Measurements from ENCODE around the gene ATAD3C.
A peak's percentile ranks its signal among the peaks of the same experiment; 100 is the strongest.

ATAD3C gene

DNA sequence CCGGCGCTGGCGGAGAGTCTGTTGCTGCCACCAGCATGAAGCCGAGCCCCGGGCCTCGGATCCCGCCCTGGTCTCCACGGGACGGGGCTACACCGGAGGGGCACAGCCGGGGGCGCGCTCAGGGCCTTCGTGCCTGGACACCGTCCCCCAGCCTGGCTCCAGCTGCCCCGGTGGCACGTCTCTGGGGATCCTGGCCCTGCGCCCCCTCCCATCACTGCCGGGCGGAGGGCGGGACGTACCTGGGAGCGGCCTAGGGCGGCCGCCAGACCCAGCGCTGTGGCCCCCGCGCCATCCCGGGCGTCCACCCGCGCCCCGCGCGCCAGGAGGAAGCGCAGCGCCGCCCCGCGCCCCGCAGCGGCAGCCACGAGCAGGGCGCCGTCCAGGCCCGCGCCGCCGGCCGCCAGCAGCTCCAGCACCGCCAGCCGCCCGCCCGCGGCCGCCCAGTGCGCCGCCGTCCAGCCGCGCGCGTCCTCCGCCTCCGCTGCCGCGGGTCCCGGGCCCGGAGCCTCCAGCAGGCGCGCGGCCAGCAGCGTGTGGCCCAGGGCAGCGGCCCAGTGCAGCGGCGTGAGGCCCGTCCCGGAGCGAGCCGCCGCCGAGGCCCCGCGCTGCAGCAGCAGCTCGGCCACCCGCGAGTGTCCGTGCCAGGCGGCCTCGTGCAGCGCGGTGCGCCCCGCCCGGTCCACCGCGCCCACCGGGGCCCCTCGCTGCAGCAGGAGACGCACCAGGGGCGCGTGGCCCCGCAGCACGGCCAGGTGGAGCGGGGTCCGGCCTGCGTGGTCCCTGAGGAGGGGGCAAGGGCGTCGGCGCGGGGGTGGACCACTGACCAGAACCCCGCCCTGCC, 29.5 kb upstream of the ATAD3C start:
- H3K4me2 ChIP-seq (ENCODE audit: low read length, poor library complexity, severe bottlenecking) = no peak overlapping the region
- H3K4me3 ChIP-seq (ENCODE audit: insufficient read depth in 1 of 2, low read depth in 1 of 2, low read length in 2 of 2) = no peak overlapping the region
- no peak overlapping the region for H3K23ac ChIP-seq (ENCODE audit: low read length in 2 of 2)
- peak overlapping the region in 1 of 2 experiments; percentile 42 for H3K14ac ChIP-seq (ENCODE audit: low read length in 2 of 2)
- H3K27ac ChIP-seq (ENCODE audit: low read length, poor library complexity, severe bottlenecking) = no peak overlapping the region
- H2AFZ ChIP-seq (ENCODE audit: low read depth, low read length) = peak overlapping the region; percentile 89
- peak overlapping the region; percentile 69 for H2BK15ac ChIP-seq (ENCODE audit: low read depth, poor library complexity, severe bottlenecking)
- H2AK5ac ChIP-seq (ENCODE audit: low read length, severe bottlenecking) = no peak overlapping the region
- H3K36me3 ChIP-seq (ENCODE audit: control insufficient read depth in 1 of 2, insufficient read depth in 2 of 2, low read depth in 1 of 2, low read length in 2 of 2) = no peaks in the 10 kb centered on the region
- peaks cover 25% of the 10 kb centered on the region for H3K4me1 ChIP-seq (ENCODE audit: control insufficient read depth, insufficient read depth, low read depth, low read length)
- DNase-seq = no peak
- H4K8ac ChIP-seq (ENCODE audit: low read length) = peak overlapping the region; percentile 98
- peak overlapping the region; percentile 80 for H4K91ac ChIP-seq (ENCODE audit: low read length)
- peak overlapping the region; percentile 61 for H3K9ac ChIP-seq (ENCODE audit: low read length)
- no peaks in the 10 kb centered on the region for H3K79me1 ChIP-seq (replicated peaks; ENCODE audit: low read length, poor library complexity, severe bottlenecking)
- H3K9me3 ChIP-seq (ENCODE audit: control insufficient read depth, low read length) = no peaks in the 10 kb centered on the region
- H2BK120ac ChIP-seq (ENCODE audit: low read depth, low read length) = peak overlapping the region; percentile 34
- WGBS = 50% methylated on average over 39 of the region's 112 CpGs
- no peak overlapping the region for H2BK5ac ChIP-seq (ENCODE audit: low read depth, low read length, poor library complexity, severe bottlenecking)
- peaks cover 0 to 4% of the 10 kb centered on the region in 2 experiments for H3K27me3 ChIP-seq (ENCODE audit: control insufficient read depth in 1 of 2, insufficient read depth in 1 of 2, low read length in 2 of 2)
- H3K18ac ChIP-seq (ENCODE audit: low read depth in 1 of 2, low read length in 2 of 2) = peak overlapping the region; percentile 83 to 85
- H2BK12ac ChIP-seq (ENCODE audit: low read length in 2 of 2) = no peak overlapping the region
- H3K4ac ChIP-seq (ENCODE audit: low read depth in 1 of 2, low read length in 2 of 2) = peak overlapping the region; percentile 11 to 98

GRCh38 chr1:1420654-1421141, 28.8 kb upstream of the ATAD3C start:
- DNase-seq = no peak
- Histone ChIP-seq H3K4ac (ENCODE audit: low read depth in 1 of 2, low read length in 2 of 2) (no peak overlapping the region), H2BK5ac (ENCODE audit: low read depth, low read length, poor library complexity, severe bottlenecking) (no peak overlapping the region), H2BK12ac (ENCODE audit: low read length in 2 of 2) (peak overlapping the region in 1 of 2 experiments; percentile 67), H2AFZ (ENCODE audit: low read depth, low read length) (no peak overlapping the region), H3K79me1 (replicated peaks; ENCODE audit: low read length, poor library complexity, severe bottlenecking) (no peaks in the 10 kb centered on the region), H3K4me2 (ENCODE audit: low read length, poor library complexity, severe bottlenecking) (no peak overlapping the region), H3K14ac (ENCODE audit: low read length in 2 of 2) (no peak overlapping the region), H3K18ac (ENCODE audit: low read depth in 1 of 2, low read length in 2 of 2) (peak overlapping the region in 1 of 2 experiments; percentile 21), H2BK15ac (ENCODE audit: low read depth, poor library complexity, severe bottlenecking) (no peak overlapping the region), H3K27ac (ENCODE audit: low read length, poor library complexity, severe bottlenecking) (no peak overlapping the region), H4K8ac (ENCODE audit: low read length) (peak overlapping the region; percentile 75), H3K23ac (ENCODE audit: low read length in 2 of 2) (no peak overlapping the region), H2AK5ac (ENCODE audit: low read length, severe bottlenecking) (no peak overlapping the region), H2BK120ac (ENCODE audit: low read depth, low read length) (peak overlapping the region; percentile 34), H3K9ac (ENCODE audit: low read length) (no peak overlapping the region), H4K91ac (ENCODE audit: low read length) (peak overlapping the region; percentile 61), H3K4me3 (ENCODE audit: insufficient read depth in 1 of 2, low read depth in 1 of 2, low read length in 2 of 2) (no peak overlapping the region), H3K27me3 (ENCODE audit: control insufficient read depth in 1 of 2, insufficient read depth in 1 of 2, low read length in 2 of 2) (peaks cover 0 to 4% of the 10 kb centered on the region in 2 experiments), H3K4me1 (ENCODE audit: control insufficient read depth, insufficient read depth, low read depth, low read length) (peaks cover 25% of the 10 kb centered on the region), H3K36me3 (ENCODE audit: control insufficient read depth in 1 of 2, insufficient read depth in 2 of 2, low read depth in 1 of 2, low read length in 2 of 2) (no peaks in the 10 kb centered on the region), H3K9me3 (ENCODE audit: control insufficient read depth, low read length) (no peaks in the 10 kb centered on the region)
- 85% methylated on average over 11 of the region's 12 CpGs for WGBS

- no peak within 1 kb of the TSS for H3K4me2 ChIP-seq (ENCODE audit: low read length, poor library complexity, severe bottlenecking)
- H4K91ac ChIP-seq (ENCODE audit: low read length) = peak within 1 kb of the TSS; percentile 80
- peak within 1 kb of the TSS; percentile 54 to 85 for H3K18ac ChIP-seq (ENCODE audit: low read depth in 1 of 2, low read length in 2 of 2)
- WGBS = 89% methylated on average over 18 of the region's 18 CpGs
- no peaks in the 10 kb centered on the region for H3K36me3 ChIP-seq (ENCODE audit: control insufficient read depth in 1 of 2, insufficient read depth in 2 of 2, low read depth in 1 of 2, low read length in 2 of 2)
- DNase-seq = no peak
- H3K4me3 ChIP-seq (ENCODE audit: insufficient read depth in 1 of 2, low read depth in 1 of 2, low read length in 2 of 2) = no peak within 1 kb of the TSS
- H3K9me3 ChIP-seq (ENCODE audit: control insufficient read depth, low read length) = no peaks in the 10 kb centered on the region
- H2AFZ ChIP-seq (ENCODE audit: low read depth, low read length) = peak within 1 kb of the TSS; percentile 89
- H2BK12ac ChIP-seq (ENCODE audit: low read length in 2 of 2) = peak within 1 kb of the TSS in 1 of 2 experiments; percentile 67
- peak within 1 kb of the TSS; percentile 34 for H2BK120ac ChIP-seq (ENCODE audit: low read depth, low read length)
- peak within 1 kb of the TSS; percentile 53 for H2AK5ac ChIP-seq (ENCODE audit: low read length, severe bottlenecking)
- H3K4me1 ChIP-seq (ENCODE audit: control insufficient read depth, insufficient read depth, low read depth, low read length) = peaks cover 28% of the 10 kb centered on the region
- no peak within 1 kb of the TSS for H3K23ac ChIP-seq (ENCODE audit: low read length in 2 of 2)
- no peak within 1 kb of the TSS for H3K9ac ChIP-seq (ENCODE audit: low read length)
- H2BK15ac ChIP-seq (ENCODE audit: low read depth, poor library complexity, severe bottlenecking) = peak within 1 kb of the TSS; percentile 69
- no peaks in the 10 kb centered on the region for H3K79me1 ChIP-seq (replicated peaks; ENCODE audit: low read length, poor library complexity, severe bottlenecking)
- H4K8ac ChIP-seq (ENCODE audit: low read length) = peak within 1 kb of the TSS; percentile 98
- H3K14ac ChIP-seq (ENCODE audit: low read length in 2 of 2) = no peak within 1 kb of the TSS
- H3K27me3 ChIP-seq (ENCODE audit: control insufficient read depth in 1 of 2, insufficient read depth in 1 of 2, low read length in 2 of 2) = peaks cover 4 to 5% of the 10 kb centered on the region in 2 experiments
- no peak within 1 kb of the TSS for H3K27ac ChIP-seq (ENCODE audit: low read length, poor library complexity, severe bottlenecking)
- peak within 1 kb of the TSS; percentile 11 to 98 for H3K4ac ChIP-seq (ENCODE audit: low read depth in 1 of 2, low read length in 2 of 2)
- no peak within 1 kb of the TSS for H2BK5ac ChIP-seq (ENCODE audit: low read depth, low read length, poor library complexity, severe bottlenecking)
These were observed 28.2 kb upstream of the ATAD3C start, which contains the start of gene ANKRD65 for GRCh38 chr1:1421147-1421906. Gene ANKRD65 (minus strand): TSS chr1:1421276. CDS start chr1:1421005, 271 bp downstream.

Measured in mesenchymal stem cell (in vitro differentiated cells and primary cell).